Stimulated activated CD4-positive, alpha-beta T cell treated with anti-CD3 and anti-CD28 coated beads, TNF-alpha, amount 100 ng/mL, for 4 hours (primary cell): ENCODE results near the gene MTHFD1.

Experiments
- DNase-seq, 3 experiments: peaks; one replicate each; pipeline ENCODE4 v3.0.0-alpha.2; 2020; ENCODE audit warnings: low read depth in 3 of 3

MTHFD1 gene

GRCh38 chr14:64407329-64407728, 19.2 kb downstream of the MTHFD1 start:
- no peak for DNase-seq

DNA sequence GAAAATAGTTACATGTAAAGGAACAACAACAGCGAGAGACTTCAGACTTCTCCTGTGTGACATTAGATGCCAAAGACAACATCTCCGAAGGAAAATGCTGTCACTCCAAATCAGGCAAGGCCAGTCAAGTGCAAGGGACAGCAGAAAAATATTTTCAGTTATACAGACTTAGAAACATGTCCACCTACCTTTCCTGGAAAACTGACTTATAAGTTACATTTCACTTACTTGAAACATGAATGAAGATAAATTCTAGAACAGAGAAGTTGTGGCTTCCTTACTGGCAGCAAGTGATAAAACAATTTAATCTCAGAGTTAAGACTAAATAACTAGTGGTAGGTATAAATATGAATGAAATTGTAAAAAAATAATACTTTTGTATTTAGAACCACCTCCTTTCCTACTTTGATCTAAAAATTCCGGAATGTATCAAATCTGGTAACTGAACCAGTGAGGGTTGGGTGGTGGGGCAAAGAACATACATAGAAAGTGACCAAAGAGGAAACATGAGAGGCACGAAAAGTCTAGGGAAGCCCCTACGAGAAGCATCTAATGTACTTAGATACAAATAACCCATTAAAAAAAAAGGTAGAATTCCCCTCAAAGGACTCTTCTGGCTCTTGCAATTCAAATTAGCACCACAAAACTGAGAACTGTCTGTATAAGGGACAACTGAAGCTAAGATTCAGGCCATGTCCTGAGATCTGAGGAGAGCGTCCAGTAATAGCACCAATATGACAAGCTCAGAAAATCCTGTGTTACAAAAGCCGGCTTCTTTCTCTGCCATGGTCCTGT, 21.2 kb downstream of the MTHFD1 start:
- no peak for DNase-seq

- no peak for DNase-seq
Observed at GRCh38 chr14:64410084-64410774, 22.1 kb downstream of the MTHFD1 start.

- DNase-seq = no peak
Observed at GRCh38 chr14:64411001-64411400, 22.8 kb downstream of the MTHFD1 start.

DNA sequence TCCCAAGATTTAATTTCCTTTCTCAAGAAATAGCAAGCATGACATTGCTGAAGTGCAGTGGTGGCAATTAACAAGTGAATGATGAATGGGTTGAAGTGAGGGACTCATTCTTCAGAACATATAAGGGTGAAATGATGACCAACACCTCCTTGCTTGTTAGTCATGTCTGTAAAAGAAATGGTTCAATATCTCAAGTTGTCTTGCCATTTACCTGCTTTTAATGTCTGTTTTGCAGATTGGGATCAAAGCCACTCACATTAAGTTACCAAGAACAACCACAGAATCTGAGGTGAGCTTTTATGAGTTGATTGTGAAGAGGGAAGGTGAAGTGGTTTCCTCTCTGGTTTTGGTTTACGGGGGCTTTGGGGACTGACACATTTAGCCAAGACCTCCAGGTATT, 24.1 kb downstream of the MTHFD1 start:
- no peak for DNase-seq

DNA sequence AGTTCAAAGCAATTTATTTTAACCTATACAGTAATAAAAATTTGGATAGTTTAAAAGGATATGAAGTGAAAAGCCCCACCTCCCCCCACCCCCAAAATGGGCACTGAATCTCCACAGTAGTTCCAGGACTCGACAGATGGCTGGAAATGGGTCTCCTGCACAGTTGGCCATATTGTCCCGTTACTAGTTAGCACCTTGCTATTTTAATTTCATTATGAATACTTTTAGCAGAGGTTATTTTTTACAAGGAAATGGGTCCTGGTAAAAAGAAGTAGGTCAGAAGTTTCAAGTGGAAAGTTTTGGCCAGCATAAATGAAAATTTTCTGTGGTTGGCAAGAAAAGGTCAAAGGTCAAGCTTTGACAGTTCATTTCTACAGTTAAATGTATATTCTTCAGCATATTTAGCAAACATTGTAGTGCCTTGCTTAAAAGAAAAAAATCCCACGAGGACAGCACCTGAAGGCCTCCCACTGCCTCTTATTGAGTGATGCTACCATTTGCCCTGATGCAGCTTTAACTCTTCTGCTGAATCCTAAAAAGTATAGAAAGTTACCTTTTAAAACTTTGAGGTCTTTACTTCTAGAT, 28.3 kb downstream of the MTHFD1 start:
- no peak for DNase-seq

GRCh38 chr14:64417055-64417770, 29.1 kb downstream of the MTHFD1 start:
- no peak for DNase-seq

GRCh38 chr14:64417771-64418125, 29.6 kb downstream of the MTHFD1 start:
- DNase-seq = no peak

GRCh38 chr14:64419003-64419402, 30.9 kb downstream of the MTHFD1 start:
- no peak for DNase-seq

- DNase-seq = no peak
Observed at GRCh38 chr14:64421166-64421565, 33.0 kb downstream of the MTHFD1 start.

DNA sequence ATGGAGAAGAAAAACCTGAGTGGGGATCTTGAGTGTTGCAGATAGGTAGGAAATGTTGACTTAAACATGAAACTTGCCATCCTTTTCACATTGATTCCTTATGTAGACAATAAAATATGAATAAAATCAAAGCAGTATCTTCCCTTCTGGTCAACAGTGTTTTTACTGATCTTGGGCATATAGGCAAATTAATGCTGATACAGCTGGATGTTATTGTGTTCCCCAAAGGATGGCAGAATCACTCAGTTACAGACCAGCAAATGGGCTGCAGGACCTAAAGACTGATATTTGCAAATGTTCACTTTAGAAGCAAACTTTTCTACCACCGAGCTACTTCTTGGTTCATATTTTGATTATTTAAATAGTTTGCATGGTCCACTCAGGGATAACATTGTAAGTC, 33.9 kb downstream of the MTHFD1 start:
- no peak for DNase-seq

DNA sequence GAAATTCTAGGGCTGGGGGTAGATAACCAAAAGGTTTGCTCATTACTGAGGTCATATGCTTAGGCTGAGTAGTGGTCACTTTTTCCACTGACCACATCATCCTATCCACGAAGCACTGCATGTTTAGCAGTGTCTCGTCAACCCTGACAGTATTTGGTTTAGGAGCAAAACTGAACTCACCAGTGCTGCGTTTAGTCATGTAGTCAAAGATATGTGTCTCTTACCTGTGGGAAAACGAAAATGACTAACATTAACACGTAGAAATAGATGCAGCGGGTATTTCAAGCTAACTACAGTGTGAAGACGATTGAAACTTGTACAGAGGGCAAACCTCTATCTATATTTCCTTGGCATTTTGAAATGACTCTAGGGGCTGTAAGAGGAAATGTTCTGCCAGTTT, 34.6 kb downstream of the MTHFD1 start:
- no peak for DNase-seq

GRCh38 chr14:64423987-64424386, 35.8 kb downstream of the MTHFD1 start:
- DNase-seq = no peak

DNA sequence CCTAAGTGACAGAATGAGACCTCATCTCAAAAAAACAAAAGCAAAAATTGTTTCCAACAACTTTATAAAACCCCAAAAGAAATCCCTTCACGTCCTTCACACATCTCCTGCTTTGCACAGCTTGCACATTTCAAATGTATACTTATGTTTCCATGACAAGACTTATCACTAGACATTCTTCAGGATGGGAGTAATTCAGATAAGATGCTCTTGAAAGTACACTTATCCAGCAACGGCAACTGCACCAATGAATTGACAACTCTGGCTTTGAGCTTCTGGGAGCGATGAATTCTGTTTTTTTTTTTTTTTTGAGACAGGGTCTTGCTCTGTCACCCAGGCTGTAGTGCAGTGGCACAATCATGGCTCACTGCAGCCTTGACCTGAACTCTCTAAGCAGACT, 46.4 kb downstream of the MTHFD1 start:
- DNase-seq = no peak

DNA sequence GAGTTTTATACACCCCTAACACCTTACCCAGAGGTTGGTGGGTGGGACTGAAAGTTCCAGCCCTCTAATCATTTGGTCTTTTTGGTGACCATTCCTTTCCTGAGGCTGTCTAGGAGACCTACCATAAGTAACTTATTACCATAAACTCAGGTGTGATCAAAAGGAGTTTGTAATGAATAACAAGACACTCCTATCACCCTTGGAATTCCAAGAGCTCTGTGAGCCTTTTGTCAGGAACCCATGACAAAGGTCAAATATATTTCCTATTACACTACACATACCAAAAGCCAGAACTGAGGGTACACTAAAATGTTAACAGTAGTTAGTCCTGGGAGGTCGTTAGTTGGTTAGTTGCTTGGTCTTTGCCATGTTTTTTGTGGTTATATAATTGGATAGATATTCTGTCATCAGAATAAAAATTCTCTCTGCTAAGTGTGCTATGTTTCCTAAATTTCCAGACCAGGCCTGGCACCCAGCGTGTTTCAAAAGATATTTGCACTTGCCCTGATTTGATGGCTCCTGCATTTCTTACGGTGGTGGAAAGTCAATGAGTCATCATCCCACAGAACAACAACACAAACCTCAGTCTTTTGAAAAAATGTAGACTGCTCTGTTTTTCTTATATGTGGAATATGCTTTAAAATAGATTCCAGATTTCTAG, 50.2 kb downstream of the MTHFD1 start:
- DNase-seq = no peak

GRCh38 chr14:64439141-64439540, 51.0 kb downstream of the MTHFD1 start:
- no peak for DNase-seq

DNA sequence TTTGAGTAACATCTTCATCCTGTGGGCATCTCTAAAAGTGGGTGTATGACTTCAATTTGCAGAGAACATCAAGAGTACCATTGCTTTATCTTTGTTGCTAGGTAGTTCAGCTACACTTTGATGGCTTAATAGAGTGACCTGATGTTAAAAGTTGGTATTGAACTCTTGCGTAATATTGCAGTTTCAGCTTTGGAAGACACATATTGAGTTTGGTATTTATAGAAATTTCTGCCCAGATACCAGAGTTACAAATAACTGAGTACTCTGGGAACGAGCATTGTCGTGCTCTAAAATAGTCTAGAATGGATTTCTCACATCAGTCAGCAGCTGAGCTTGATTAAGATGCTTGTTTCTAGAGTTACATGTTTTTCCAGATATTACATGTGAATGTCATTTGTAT, 52.3 kb downstream of the MTHFD1 start:
- DNase-seq = no peak

DNA sequence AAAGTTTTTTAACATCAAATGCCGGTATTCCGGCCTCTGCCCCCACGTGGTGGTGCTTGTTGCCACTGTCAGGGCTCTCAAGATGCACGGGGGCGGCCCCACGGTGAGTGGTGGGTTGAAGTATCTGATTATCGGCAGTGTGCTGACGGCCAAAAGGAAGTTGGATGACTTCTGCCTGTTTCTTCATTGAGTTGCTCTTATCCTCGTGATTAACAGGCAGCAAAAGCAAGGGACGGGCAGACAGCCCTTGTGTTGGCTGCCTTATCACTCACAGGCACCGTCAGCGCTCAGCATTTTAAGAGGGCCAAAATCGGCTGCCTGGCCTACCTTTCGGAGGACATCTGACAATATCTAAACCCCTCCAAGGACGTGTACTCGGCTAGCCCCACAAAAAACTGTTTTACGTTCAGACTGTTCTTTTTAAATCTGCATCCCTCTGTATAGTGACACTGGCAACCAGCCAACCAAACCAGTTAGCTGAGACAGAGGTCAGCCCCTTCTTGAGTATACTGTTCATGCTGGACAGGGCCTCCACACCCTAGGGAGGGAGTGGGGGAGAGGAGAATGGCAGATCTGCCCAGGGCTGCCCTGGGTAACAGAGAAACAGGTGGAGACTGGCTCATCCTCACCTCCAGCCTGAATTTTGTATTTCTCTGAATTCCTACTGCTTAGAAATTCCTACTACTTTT, 54.3 kb downstream of the MTHFD1 start:
- no peak for DNase-seq

GRCh38 chr14:64444140-64444539, 56.0 kb downstream of the MTHFD1 start:
- no peak for DNase-seq

GRCh38 chr14:64444984-64445845, 57.1 kb downstream of the MTHFD1 start:
- no peak for DNase-seq
